Osteocyte (in vitro differentiated cells): ENCODE data around the gene SLC30A1. TPM values are rescaled to one million over a fixed set of nuclear protein-coding genes. Genes with fewer than 3 reads are reported as not detected.
A peak's percentile ranks its signal among the peaks of the same experiment; 100 is the strongest.

Experiments
- DNase-seq: peaks from one replicate; pipeline ENCODE4 v3.0.0; 2021; ENCODE audit warnings: mixed read lengths; ENCODE audit not compliant: unreplicated experiment; ENCODE audit errors: extremely low spot score
- H3K27ac Mint-ChIP-seq: one replicate; pipeline ENCODE4 v1.8.0; 2021; ENCODE audit warnings: mild to moderate bottlenecking, mixed read lengths; ENCODE audit not compliant: unreplicated experiment
- H3K27me3 Mint-ChIP-seq: one replicate; pipeline ENCODE4 v1.8.0; 2021; ENCODE audit warnings: mixed read lengths; ENCODE audit not compliant: unreplicated experiment
- H3K36me3 Mint-ChIP-seq: one replicate; pipeline ENCODE4 v1.8.0; 2021; ENCODE audit warnings: mixed read lengths; ENCODE audit not compliant: unreplicated experiment
- H3K4me1 Mint-ChIP-seq: one replicate; pipeline ENCODE4 v1.8.0; 2021; ENCODE audit warnings: mixed read lengths; ENCODE audit not compliant: unreplicated experiment
- H3K4me3 Mint-ChIP-seq: one replicate; pipeline ENCODE4 v1.8.0; 2021; ENCODE audit warnings: mild to moderate bottlenecking, moderate library complexity, mixed read lengths; ENCODE audit not compliant: unreplicated experiment
- H3K9me3 Mint-ChIP-seq: one replicate; pipeline ENCODE4 v1.8.0; 2021; ENCODE audit warnings: mixed read lengths; ENCODE audit not compliant: unreplicated experiment
- total RNA-seq: library from RNA; stranded (reverse); gene quantifications from 2 replicates; pipeline ENCODE4 v1.2.1, GENCODE V29; 2021
- TF ChIP-seq, protein P1 (sequence below): fragments of 200-600 bp; sonication (generic); IDR thresholded peaks from 2 replicates; pipeline ENCODE4 v1.5.0; 2021; ENCODE audit warnings: antibody characterized with exemption, mild to moderate bottlenecking, moderate library complexity

Gene SLC30A1
- total RNA-seq, 1 donor from 2014 or later = 12.1 TPM

DNA sequence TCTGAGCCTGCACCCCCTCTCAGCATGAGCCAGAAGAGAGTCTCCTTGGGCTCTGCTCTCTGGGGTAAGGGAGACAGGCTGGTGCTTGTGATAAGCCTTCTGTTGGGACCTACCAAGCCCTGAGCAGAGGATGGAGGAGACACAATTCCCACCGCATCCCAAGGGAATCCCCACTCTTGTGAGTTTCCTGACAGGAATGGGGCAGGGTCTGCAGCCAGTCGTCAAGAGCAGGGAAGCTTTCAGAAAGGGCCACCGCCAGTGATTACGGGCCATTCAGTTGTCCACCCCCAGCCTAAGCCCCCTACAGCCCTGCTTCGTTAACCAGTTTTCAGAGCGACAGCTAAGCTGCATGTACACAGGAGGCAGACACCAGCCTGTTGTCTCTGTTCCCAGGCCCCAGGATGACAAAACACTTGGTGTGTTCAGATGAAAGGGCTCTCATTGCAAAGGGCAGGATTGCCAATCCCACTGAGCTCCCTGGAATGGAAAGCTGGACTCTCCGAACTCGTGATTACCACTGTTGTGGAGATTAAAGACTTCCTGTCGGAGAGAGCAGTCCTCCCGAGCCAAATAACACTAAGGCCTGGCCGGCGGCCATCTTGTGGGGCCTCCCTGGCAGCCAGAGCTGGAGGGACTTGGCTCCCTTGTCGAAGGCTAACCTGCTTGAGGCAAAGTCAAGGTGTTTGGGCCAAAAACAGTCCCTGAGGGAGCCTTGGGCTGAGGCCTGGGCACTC lies 37.4 kb upstream of the SLC30A1 start:
- DNase-seq = no peak
- H3K36me3 Mint-ChIP-seq = no peaks in the 10 kb centered on the region

DNA sequence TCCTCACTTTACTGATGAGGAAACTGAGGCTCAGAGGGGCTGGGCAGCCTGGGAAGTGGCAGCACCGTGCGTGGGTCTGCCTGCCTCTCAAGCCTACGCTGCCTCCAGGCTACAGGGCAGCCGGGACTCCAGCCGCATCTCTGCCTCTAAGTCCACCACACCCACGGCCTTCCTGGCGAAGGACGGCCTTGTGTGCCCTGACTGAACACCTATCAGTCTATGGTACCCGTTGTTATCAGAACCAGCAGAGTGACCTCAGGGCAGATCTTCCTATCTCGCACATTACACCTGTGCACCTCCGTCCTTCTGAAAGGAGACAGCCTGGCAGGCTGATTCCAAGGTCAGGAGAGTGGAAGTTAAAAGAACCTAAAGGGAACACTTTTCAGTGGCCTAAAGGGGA lies 35.7 kb upstream of the SLC30A1 start:
- H3K27ac Mint-ChIP-seq = peak overlapping the region; percentile 31
- peaks cover 15% of the 10 kb centered on the region for H3K4me1 Mint-ChIP-seq
- H3K36me3 Mint-ChIP-seq = no peaks in the 10 kb centered on the region
- H3K9me3 Mint-ChIP-seq = no peaks in the 10 kb centered on the region
- TF ChIP-seq, protein P1, sequence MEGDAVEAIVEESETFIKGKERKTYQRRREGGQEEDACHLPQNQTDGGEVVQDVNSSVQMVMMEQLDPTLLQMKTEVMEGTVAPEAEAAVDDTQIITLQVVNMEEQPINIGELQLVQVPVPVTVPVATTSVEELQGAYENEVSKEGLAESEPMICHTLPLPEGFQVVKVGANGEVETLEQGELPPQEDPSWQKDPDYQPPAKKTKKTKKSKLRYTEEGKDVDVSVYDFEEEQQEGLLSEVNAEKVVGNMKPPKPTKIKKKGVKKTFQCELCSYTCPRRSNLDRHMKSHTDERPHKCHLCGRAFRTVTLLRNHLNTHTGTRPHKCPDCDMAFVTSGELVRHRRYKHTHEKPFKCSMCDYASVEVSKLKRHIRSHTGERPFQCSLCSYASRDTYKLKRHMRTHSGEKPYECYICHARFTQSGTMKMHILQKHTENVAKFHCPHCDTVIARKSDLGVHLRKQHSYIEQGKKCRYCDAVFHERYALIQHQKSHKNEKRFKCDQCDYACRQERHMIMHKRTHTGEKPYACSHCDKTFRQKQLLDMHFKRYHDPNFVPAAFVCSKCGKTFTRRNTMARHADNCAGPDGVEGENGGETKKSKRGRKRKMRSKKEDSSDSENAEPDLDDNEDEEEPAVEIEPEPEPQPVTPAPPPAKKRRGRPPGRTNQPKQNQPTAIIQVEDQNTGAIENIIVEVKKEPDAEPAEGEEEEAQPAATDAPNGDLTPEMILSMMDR = no peak
- no peaks in the 10 kb centered on the region for H3K27me3 Mint-ChIP-seq
- no peak for DNase-seq
- H3K4me3 Mint-ChIP-seq = no peak overlapping the region

More for the DNA sequence above, 37.4 kb upstream of the SLC30A1 start:
- H3K4me3 Mint-ChIP-seq = no peak overlapping the region
- H3K4me1 Mint-ChIP-seq = peaks cover 12% of the 10 kb centered on the region
- TF ChIP-seq, protein P1 = no peak
- no peaks in the 10 kb centered on the region for H3K9me3 Mint-ChIP-seq
- no peaks in the 10 kb centered on the region for H3K27me3 Mint-ChIP-seq
- no peak overlapping the region for H3K27ac Mint-ChIP-seq

DNA sequence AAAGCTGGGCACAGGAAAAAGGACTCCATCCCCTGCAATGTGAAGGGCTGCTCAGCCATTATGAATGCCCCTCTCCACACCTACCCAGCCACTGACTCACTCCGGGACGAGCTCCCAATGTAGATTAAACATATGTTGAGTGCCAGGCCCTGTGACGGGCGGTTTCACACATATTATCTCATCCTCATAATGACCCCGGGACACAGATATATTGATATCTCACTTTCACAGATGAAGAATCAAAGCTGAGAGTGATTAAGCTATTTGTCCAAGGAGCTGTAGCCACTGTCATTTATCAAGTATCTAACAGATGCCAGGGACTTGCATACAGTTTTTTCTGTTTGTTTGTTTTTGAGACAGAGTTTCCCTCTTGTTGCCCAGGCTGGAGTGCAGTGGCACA lies 35.0 kb upstream of the SLC30A1 start:
- Mint-ChIP-seq H3K36me3 (no peaks in the 10 kb centered on the region), H3K27ac (peak overlapping the region; percentile 92), H3K4me3 (no peak overlapping the region), H3K4me1 (peaks cover 21% of the 10 kb centered on the region), H3K9me3 (no peaks in the 10 kb centered on the region), H3K27me3 (no peaks in the 10 kb centered on the region)
- TF ChIP-seq, protein P1 = no peak
- no peak for DNase-seq

GRCh38 chr1:211613108-211613947 lies 34.4 kb upstream of the SLC30A1 start:
- DNase-seq = peak; percentile 90
- Mint-ChIP-seq H3K27ac (peak overlapping the region; percentile 92), H3K9me3 (no peaks in the 10 kb centered on the region), H3K36me3 (no peaks in the 10 kb centered on the region), H3K27me3 (no peaks in the 10 kb centered on the region), H3K4me3 (no peak overlapping the region), H3K4me1 (peaks cover 22% of the 10 kb centered on the region)
- TF ChIP-seq, protein P1 = no peak

DNA sequence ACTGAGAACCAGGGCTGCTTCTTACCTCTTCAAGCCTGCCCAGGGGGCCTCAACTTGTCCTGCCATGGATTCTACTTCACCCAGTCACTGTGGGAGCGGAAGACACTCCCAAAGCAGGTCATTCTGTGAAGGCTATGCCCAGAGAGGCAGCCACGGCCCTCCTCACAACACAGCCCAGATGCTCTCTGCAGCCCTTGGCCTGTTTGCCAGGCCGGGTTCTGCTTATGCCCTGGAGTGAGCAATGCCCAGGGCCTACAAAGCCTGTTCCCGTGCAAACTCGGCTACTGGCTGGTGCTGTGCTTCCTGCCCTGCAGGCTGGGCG lies 33.8 kb upstream of the SLC30A1 start:
- Mint-ChIP-seq H3K4me3 (no peak overlapping the region), H3K4me1 (peaks cover 25% of the 10 kb centered on the region), H3K27me3 (no peaks in the 10 kb centered on the region), H3K27ac (peak overlapping the region; percentile 92), H3K36me3 (no peaks in the 10 kb centered on the region), H3K9me3 (no peaks in the 10 kb centered on the region)
- DNase-seq = no peak
- TF ChIP-seq, protein P1 = no peak
